Stimulated activated CD4-positive, alpha-beta T cell treated with anti-CD3 and anti-CD28 coated beads, TNF-alpha, amount 100 ng/mL, for 48 hours (primary cell): ENCODE data around the gene TTC28.
"Not testable (repeated sequence)": the region's sequence is repeated elsewhere in the genome, so short reads cannot be mapped to it uniquely, and the experiment has no call there.

Experiments used
- DNase-seq, 3 donors: peaks; one replicate each; pipeline ENCODE4 v3.0.0-alpha.2; 2020; ENCODE audit warnings: low read depth in 3 of 3

TTC28 gene

DNA sequence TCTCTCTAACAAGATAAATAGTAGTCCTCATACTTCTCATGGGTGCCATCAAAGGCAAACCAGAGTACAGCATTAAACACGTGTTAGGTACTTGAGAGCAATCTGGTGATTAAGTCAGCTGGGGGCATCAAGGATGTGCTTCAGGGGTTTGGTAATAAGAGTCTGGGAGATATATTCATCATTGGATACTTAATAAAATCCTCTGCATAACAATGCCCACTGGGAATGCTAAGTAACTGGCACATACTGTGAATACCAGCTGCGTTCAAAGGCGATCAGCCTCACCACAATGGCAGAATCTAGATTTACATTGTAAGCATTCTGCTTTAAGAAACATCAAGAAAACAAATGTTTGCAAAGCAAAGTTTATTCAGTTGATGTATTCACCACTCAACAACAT, 492.0 kb downstream of the TTC28 start:
- DNase-seq, result no peak

DNA sequence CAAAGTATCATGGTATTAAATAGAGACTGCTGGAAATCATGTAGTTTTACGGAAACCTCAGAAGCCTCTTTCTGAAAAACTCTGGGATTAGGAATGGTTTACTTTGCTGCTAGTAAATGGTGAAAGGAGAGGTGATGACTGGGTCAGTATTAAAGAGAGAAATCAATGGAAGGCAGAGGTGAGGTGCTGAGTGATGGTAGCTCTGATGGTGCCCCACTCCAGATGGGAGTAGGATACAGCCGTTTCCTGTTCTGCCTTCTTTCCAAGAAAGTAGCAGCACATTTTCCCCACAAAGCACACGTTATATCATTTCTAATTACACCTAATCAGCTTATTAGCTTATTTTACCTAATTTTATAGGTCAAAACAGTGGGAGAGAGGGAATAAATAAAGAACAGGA, 493.0 kb downstream of the TTC28 start:
- no peak for DNase-seq

DNA sequence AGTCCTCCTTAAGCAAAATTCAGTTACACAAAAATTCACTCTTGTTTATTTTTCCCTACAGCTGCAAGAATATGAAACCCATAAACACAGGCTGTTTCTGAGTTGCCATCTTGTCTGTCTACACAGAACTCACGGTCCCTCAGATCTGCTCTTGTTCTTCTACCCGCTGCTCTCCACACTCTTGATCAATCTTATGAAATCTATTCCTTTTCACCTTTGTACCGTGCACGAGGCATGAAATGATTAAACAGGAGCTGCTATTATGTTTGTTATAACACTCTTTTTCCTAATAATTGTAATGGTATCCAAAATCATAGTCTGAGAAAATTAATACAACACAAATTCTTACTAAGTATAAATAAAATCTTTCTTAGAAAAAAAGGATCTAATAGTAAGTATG, 494.5 kb downstream of the TTC28 start:
- DNase-seq, result no peak

DNA sequence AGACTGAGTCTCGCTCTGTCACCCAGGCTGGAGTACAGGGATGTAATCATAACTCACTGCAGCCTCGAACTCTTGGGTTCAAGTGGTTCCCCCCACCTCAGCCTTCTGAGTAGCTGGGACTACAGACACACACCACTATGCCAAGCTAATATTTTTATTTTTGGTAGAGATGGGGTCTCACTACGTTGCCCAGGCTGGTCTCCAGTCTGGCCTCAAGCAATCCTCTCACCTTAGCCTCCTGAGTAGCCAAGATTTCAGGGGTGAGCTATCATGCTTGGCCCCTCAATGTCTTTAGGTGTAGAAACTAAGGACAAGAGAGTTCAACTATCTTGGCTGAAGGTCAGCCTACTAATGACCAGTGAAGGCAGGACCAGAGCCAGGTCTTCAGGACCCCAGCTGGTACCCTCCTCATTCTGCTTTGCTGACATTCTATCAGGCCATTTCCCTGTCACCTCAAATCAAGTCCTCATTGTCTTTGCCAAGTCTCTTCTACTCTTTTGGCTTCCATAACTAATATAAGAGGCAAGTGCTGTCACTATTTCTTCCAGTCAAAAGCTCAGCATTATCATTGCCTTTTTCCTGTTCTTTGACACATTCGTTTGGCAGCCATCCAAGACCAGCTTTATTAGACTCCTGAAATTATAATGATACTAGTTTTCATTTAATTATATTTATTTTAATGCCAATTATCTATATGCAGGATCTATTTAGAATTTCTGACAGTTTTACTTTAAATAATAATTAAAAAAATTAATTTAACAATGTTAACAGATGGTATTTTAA, 496.4 kb downstream of the TTC28 start:
- DNase-seq, result no peak

DNA sequence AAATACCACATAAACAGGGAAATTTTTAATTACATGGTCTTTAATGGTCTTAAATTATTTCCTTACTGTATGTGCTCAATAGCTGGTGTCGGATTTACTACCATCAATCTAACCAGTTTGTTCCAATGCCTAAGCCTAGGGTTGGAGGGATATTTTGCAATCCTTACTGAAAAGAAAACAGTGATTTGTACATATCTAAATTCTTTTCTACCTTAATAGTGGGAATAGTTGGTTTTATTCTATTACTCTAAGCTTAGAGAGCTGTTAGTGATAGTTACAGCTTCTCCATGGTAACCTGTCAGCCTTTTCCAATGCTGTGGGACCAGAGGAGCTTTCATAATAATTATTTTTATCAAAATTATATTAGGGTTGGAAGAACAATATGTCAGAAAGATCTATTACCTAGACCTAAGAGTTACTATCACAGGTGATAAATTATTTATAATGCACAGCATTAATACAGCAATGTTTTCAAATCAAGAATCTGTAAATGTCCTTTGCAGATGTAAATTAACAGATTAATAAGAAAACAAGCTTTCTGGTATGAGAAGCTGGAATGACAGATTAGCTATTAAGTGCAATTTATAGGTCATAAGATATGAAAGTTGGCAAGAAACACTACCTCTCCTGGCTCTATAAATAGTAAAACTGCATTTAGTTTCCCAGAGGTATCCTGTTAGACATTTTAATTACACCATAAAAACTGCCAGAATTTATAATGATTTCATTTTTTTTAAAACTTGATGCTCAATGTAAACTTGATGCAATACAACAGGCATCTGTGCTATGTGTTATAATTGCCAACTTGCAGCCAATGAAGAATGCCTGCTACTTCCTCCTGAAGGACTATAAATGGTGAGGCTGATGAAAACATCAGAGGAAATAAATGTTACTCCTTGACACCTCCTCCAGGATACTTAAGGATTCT, 498.6 kb downstream of the TTC28 start:
- no peak for DNase-seq

DNA sequence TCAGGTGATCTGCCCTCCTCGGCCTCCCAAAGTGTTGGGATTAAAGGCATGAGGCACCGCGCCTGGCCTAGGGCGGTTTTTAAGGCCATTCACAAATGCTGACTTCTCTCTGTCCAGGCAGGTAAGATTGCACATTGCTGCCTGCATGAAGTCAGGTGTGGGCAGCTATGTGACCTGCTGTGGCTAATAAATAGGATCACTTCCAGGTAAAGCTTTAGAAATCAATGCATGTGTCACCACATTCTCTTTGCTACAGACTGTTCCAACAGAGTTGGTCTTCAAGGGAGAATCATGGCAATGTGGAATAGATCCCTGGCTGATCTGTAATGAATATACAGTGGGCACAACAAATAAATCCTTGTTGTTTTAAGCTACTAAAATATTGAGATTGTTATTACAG, 500.2 kb downstream of the TTC28 start:
- DNase-seq, result no peak

DNA sequence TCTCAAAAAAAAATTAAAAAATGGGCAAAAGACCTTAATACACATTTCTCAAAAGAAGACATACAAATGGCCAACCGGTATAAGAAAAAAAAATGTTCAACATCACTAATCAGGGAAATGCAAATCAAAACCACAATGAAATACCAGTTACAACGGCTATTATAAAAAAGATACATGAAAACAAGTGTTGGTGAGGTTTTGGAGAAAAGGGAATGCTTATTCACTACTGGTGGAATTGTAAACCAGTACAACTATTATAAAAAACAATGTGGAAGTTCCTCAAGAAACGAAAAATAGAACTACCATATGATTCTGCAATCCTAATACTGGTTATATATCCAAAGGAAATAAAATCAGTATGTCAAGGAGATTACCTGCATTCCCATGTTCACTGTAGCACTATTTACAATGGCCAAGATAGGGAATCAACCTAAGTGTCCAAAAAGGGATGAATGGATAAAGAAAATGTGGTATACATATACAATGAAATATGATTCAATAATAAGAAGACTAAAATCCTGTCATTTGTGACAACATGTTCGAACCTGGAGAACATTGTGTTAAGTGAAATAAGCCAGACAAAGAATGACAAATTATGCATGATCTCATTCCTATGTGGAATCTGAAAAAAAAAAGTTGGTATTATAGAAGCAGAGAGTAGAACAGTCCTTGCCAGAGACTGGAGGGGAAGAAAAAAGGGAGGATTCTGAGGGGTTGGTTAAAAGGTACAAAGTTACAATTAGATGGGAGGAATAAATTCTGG, 503.7 kb downstream of the TTC28 start:
- no peak for DNase-seq

DNA sequence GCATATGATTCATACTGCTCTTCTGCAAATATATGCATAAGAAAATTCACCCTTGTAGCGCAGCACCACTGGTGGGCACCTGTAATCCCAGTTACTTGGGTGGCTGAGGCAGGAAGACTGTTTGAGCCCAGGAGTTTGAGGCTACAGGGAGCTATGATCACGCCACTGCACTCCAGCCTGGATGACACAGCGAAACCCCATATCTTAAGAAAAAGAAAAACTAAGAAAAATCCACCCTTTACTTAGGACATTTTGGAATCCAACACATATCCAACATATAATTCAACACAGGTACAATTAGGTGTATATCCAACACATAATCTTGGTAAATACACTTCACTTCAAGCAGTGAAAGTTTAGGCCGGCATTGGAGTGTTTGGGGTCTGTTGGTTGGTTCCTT, 505.1 kb downstream of the TTC28 start:
- no peak for DNase-seq

DNA sequence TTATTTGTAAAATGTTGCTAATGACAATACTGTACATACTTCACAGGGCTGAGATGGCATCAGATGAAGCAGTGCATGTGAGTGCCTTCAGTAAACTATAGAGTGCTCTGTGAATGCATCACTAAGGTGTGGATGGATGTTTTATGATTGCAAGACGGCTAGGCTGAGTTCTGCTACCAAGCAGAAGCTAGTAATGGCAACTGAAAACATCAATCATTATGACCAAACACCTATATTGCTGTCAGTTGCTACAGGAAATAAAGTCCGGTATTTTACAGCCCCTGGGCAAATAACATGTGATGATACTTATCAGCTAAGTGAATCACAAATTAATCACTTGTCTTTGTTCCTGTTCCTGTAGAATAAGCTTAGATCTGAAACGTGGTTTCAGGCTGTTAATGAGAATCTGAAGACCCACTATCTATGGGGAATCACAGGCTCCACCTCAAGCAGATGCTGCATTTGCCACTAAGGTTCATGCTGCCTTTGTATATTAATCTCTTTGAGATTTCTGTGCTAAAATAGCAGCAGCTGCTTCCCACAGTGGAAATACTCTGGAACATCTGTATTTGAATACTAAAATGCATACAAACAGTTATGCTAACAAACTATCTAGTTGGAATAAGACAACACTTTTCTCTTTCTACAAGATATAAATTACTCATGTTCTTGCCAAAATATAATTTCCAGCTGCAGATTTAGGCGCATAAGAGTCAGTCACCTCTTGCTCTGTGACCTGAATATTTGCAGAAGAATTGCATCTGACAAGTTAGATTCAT, 506.6 kb downstream of the TTC28 start:
- DNase-seq, result no peak

DNA sequence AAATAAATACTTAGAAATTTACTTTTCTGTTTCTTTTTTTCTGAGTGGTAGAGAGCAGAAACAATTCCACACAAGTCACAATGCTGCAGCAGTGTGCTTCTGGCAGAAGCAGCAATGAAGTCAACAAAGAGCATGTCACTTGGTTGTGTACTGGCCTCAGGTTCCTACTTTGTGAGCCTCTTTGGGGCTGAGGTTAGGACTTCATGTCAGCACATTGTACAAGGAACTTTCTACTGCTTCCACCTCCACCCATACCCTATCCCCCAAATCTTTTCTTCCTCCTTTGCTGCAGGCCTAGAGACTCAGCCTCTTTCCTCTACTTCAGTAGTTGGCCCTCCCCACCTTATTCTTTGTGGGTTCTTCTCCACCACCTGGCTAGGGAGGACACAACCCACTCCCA, 507.9 kb downstream of the TTC28 start:
- no peak for DNase-seq

DNA sequence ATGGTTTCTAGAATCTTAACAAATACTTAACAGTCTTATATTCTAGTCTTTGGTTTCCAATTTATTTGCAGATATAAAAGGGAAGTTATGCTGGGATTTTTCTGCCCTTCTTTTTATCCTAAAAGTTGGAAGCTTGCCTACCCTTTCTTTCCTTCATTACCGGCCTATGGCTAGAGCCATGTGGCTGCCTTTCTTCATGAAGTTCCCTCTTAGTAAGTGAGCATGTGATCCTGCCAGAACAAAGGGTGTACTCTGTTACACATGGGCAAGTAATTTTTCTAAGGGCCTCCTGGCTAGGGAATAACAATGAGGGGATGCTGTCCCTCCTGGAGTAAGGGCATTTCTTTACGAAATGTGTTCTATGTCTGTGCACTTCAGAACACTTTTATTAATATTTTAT, 508.5 kb downstream of the TTC28 start:
- DNase-seq, result no peak

DNA sequence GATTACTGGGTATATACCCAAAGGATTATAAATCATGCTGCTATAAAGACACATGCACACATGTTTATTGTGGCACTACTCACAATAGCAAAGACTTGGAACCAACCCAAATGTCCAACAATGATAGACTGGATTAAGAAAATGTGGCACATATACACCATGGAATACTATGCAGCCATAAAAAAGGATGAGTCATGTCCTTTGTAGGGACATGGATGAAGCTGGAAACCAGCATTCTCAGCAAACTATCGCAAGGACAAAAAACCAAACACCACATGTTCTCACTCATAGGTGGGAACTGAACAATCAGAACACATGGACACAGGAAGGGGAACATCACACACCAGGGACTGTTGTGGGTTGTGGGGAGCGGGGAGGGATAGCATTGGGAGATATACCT, 510.3 kb downstream of the TTC28 start:
- not testable (repeated sequence) for DNase-seq

DNA sequence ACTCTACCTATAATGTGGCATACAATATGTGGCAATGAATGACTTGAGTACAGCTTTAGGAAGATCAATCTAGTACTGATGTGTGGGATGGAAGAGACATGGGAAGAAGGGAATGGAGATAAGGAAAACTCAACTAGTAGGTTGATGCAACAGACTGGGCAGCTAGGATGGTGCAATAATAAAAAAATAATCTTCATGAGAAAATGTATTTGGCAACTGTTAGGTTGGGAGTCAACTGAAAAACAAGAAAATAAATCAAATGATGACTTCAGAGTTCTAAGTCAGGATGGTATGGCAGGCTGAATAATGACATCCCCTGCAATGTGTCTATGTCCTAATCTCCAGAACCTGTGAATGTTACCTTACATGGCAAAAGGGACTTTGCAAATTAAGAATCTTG, 523.8 kb downstream of the TTC28 start:
- no peak for DNase-seq

DNA sequence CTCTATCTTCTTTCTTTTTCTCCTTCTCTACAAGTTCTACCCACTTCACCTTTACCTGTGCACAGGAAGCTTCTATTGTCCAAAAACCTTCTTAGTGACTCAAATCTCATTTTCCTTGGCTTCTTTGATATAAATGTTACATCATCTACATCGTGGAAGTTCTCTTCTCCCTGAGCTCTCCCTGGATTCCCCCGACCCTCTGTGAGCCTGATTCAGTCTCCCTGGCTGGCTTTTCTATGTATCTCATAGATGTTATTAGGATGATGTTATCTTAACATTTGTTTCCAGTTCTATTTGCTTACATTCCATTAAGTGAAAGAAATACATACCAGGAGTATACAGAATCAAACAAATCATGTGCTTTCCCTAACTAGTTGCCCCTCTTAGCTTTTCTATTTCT, 524.8 kb downstream of the TTC28 start:
- no peak for DNase-seq

DNA sequence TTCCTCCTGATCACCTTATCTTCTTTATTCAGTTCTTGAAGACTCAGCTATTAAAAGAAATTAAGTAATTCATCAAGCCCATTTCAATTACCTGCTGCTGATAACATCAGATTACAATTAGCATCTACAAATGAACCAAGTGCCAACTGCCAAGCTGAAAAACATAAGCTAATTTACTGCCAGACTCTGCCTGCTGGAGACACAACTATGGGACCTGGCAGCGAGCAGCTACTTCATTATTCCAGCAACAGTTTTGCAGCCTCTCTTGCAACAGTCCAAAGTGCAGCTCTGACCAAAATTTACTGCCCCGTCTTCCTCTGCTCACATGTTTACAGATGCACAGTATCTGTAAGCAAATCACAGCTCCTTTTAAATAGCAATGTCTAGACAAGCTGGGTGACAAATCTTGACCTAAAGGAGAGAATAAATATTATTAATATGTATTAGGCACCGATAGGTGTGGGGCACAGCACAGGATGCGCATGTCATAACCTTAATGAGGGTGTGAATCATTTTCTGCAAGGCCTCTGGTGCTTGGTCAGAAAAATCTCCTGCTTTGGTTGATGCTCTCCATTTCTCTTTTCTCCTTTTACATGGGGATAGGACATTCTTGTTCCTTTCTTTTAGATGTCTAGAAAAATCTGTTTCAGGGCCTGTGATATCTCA, 528.4 kb downstream of the TTC28 start:
- no peak for DNase-seq

DNA sequence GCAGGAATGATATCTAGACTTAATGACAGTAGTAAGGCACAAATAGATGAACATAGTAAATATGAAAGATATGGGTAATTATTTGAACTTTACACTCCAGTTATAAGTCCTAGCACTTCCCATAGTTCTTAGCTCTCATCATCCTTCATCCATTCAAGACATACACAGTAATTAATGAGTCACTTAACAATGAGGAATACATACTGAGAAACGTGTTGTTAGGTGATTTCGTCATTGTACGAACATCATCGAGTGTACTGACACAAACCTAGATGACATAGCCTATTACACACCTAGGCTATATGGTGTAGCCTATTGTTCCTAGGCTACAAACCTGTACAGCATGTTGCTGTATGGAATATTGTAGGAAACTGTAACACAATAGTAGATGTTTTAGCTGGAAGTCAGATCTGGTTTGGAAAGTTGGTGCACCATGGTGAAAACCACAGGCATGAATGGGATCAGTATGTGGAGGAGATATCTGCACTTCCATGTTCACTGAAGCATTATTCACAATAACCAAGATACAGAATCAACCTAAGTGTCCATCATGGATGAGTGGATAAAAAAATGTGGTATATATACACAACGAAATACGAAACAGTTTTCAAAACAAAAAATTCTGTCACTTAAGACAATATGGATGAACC, 530.7 kb downstream of the TTC28 start:
- no peak for DNase-seq

DNA sequence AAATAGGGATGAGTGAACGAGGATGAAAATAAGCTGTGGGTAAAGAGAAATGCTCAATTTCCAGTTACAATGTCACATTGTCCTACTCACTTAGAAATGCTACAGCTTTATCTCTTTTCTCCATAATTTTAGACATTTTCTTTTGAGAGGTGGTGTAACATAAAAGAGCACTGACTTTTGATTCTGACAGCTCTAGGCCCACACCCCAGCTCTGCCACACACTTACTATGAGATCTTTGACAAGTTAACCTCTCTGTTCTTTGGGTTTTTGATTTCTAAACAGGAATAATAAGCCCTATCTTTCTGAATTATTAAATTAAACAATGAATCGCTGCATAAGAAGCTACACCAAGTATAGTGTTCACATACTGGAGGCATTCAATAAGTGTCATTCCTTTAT, 532.2 kb downstream of the TTC28 start:
- no peak for DNase-seq

DNA sequence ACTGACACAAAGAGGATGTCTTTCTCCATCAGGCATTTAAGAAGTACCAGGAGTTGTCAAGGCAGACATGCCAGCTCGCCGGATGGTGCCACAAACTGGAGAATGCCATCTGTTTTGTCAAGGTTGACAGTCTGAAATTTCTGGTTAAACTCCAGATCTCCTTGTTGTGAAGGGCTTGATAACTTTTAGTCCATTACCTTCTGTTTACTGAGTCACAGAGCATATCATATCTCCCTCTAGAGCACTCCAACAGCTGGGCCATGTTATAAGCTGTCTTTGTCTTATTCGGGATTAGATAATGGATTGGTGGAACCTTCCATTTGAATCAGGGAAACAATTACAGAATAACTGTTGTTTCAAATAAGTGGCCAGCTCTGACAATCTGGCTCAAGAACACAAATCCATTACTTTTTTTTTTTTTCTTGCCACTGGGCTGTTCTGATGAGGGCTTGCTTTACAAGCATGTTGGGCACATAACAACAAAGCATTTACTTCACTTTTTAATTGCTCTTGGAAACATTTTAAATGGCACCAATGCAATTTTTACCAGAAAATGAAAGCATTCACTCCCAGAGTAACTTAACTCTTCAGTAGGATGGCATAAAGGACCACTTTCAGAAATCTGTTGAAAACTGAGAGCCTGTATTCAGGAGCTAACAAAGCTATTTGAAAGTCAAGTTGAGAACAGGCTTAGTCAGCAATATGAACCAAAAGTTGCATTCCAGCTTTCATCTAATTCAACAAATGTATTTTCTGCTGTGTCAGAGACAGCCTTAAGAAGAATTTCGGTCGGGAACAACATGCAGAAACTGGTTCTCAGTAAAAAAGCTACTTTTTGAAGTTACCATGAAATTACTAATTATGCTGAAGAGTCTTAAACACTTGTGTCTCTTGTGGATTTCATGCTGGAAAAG, 533.0 kb downstream of the TTC28 start:
- DNase-seq, result no peak

DNA sequence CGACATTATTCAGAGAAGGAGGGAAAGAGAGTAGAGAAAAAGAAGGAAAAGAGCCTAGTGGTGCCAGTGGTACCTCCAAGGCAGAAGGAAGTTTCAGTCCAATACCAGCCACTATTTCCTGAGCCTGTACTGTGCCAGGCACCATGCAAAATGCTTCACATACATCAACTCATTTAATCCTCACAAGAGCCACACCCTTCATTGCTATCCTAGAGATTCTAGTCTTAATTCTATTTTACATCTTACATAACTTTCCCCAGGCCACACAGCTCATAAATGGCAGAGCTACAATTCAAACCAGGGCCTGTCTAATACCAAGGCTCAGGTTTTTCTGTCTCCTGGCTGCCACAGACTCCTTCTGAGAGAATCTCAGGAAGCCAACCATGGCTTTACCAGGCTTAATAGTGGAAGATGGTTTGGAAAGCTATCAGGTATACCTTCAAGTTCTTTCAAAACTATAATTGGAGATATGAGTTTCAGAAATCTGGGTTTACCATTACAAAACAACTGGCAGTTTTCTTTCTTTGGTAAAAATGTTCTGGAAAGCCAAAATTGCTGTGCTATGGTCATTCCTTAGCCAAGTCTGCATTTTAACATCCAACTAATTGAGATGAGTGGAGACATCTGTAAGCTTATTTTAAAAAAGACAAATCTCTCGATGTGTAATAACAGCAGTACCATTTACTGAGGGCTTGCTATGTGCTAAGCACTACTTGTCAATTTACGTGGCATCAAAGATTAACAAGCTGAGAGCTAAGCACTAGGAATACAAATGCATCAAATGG, 535.5 kb downstream of the TTC28 start:
- DNase-seq, result no peak
